SK-N-SH treated with all-trans-retinoic acid at 6 μM for 48 hours (cell line): Measurements from ENCODE around the gene NOSIP.

Experiments
- ATAC-seq: fragments of 200-7000 bp; cut with Tn5 transposase; 3 replicates; pipeline ENCODE4 v1.9.1; 2020; ENCODE audit warnings: mild to moderate bottlenecking, moderate library complexity
- ARNTL ChIP-seq: fragments of 450-650 bp; formaldehyde crosslinking; IDR thresholded peaks from 2 replicates; pipeline ENCODE4 v1.5.0; 2020; ENCODE audit warnings: low read depth, mild to moderate bottlenecking, moderate library complexity, borderline replicate concordance
- CSDC2 ChIP-seq: fragments of 250-450 bp; sonication (Bioruptor Pico); IDR thresholded peaks from 2 replicates; pipeline ENCODE4 v1.5.0; 2020; ENCODE audit warnings: mild to moderate bottlenecking, moderate library complexity
- CSRNP3 ChIP-seq: fragments of 250-450 bp; sonication (Bioruptor Pico); IDR thresholded peaks from 2 replicates; pipeline ENCODE4 v1.5.1; 2021; ENCODE audit warnings: mild to moderate bottlenecking, moderate library complexity
- ESRRG ChIP-seq: fragments of 250-450 bp; sonication (Bioruptor Pico); IDR thresholded peaks from 2 replicates; pipeline ENCODE4 v1.6.1; 2021; ENCODE audit warnings: mild to moderate bottlenecking
- GLIS3 ChIP-seq: fragments of 250-450 bp; sonication (Bioruptor Pico); IDR thresholded peaks from 2 replicates; pipeline ENCODE4 v1.5.0; 2020; ENCODE audit warnings: mild to moderate bottlenecking, moderate library complexity
- POU6F1 ChIP-seq: fragments of 250-450 bp; sonication (Bioruptor Pico); IDR thresholded peaks from 2 replicates; pipeline ENCODE4 v1.8.0; 2021; ENCODE audit warnings: low read depth, mild to moderate bottlenecking, moderate library complexity, borderline replicate concordance
- PPARA ChIP-seq: fragments of 250-450 bp; sonication (Bioruptor Pico); IDR thresholded peaks from 2 replicates; pipeline ENCODE4 v1.5.0; 2020; ENCODE audit warnings: mild to moderate bottlenecking, borderline replicate concordance
- RARB ChIP-seq: fragments of 250-450 bp; sonication (Bioruptor Pico); IDR thresholded peaks from 2 replicates; pipeline ENCODE4 v1.8.0; 2021; ENCODE audit warnings: mild to moderate bottlenecking, moderate library complexity
- SNAI2 ChIP-seq: fragments of 250-450 bp; sonication (Bioruptor Pico); IDR thresholded peaks from 2 replicates; pipeline ENCODE4 v1.5.0; 2020; ENCODE audit warnings: mild to moderate bottlenecking, moderate library complexity
- TOX ChIP-seq: fragments of 250-450 bp; sonication (Bioruptor Pico); IDR thresholded peaks from 2 replicates; pipeline ENCODE4 v1.8.0; 2021; ENCODE audit warnings: mild to moderate bottlenecking, moderate library complexity, borderline replicate concordance
- ZC3H10 ChIP-seq: fragments of 250-450 bp; sonication (Bioruptor Pico); IDR thresholded peaks from 2 replicates; pipeline ENCODE4 v1.5.1; 2021; ENCODE audit warnings: mild to moderate bottlenecking, moderate library complexity
- ZFP3 ChIP-seq: fragments of 250-450 bp; sonication (Bioruptor Pico); IDR thresholded peaks from 2 replicates; pipeline ENCODE4 v1.5.0; 2020; ENCODE audit warnings: mild to moderate bottlenecking, moderate library complexity
- ZFP30 ChIP-seq: fragments of 450-650 bp; formaldehyde crosslinking; IDR thresholded peaks from 2 replicates; pipeline ENCODE4 v1.5.0; 2022; ENCODE audit warnings: mild to moderate bottlenecking, moderate library complexity
- ZNF565 ChIP-seq: fragments of 450-650 bp; formaldehyde crosslinking; conservative IDR thresholded peaks from 2 replicates; pipeline ENCODE4 v1.5.0; 2020; ENCODE audit warnings: low read depth, mild to moderate bottlenecking, moderate library complexity
- ZNF70 ChIP-seq: fragments of 450-650 bp; formaldehyde crosslinking; IDR thresholded peaks from 2 replicates; pipeline ENCODE4 v1.5.0; 2020; ENCODE audit warnings: mild to moderate bottlenecking, moderate library complexity
- TF ChIP-seq, protein P1 (sequence below): fragments of 250-450 bp; sonication (Bioruptor Pico); IDR thresholded peaks from 2 replicates; pipeline ENCODE4 v1.8.0; 2020; ENCODE audit warnings: mild to moderate bottlenecking, moderate library complexity, borderline replicate concordance
- TF ChIP-seq, protein P2 (sequence below): fragments of 250-450 bp; sonication (Bioruptor Pico); IDR thresholded peaks from 2 replicates; pipeline ENCODE4 v1.5.0; 2020; ENCODE audit warnings: mild to moderate bottlenecking, moderate library complexity

Gene NOSIP

DNA sequence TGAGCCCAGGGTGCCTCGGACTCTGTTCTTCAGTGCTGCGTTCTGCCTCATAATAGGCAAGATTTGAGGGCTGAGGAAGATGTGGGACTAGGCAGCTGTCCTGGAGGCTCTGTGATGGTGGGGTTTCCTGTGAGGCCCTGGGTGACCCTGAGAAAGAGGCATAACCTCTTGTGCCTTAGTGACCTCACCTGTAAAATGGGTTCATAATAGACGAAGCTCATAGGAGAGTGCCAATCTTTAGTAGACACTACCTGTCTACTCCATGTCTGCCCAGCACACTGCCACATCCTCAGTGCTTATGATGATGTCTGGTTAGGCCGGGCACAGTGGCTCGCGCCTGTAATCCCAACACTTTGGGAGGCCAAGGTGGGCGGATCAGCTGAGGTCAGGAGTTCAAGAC lies 36.2 kb upstream of the NOSIP start:
- TF ChIP-seq ESRRG (CRISPR knock-in tag) (no peak), POU6F1 (CRISPR knock-in tag) (no peak), ZFP3 (CRISPR knock-in tag) (no peak), SNAI2 (no peak), ZFP30 (no peak), ARNTL (CRISPR knock-in tag) (no peak), GLIS3 (CRISPR knock-in tag) (no peak), ZNF70 (no peak), ZNF565 (CRISPR knock-in tag) (no peak), PPARA (CRISPR knock-in tag) (no peak), CSRNP3 (CRISPR knock-in tag) (no peak), RARB (no peak), TOX (CRISPR knock-in tag) (no peak)
- TF ChIP-seq, protein P1, sequence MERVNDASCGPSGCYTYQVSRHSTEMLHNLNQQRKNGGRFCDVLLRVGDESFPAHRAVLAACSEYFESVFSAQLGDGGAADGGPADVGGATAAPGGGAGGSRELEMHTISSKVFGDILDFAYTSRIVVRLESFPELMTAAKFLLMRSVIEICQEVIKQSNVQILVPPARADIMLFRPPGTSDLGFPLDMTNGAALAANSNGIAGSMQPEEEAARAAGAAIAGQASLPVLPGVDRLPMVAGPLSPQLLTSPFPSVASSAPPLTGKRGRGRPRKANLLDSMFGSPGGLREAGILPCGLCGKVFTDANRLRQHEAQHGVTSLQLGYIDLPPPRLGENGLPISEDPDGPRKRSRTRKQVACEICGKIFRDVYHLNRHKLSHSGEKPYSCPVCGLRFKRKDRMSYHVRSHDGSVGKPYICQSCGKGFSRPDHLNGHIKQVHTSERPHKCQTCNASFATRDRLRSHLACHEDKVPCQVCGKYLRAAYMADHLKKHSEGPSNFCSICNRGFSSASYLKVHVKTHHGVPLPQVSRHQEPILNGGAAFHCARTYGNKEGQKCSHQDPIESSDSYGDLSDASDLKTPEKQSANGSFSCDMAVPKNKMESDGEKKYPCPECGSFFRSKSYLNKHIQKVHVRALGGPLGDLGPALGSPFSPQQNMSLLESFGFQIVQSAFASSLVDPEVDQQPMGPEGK (CRISPR knock-in tag), result no peak
- TF ChIP-seq, protein P2, sequence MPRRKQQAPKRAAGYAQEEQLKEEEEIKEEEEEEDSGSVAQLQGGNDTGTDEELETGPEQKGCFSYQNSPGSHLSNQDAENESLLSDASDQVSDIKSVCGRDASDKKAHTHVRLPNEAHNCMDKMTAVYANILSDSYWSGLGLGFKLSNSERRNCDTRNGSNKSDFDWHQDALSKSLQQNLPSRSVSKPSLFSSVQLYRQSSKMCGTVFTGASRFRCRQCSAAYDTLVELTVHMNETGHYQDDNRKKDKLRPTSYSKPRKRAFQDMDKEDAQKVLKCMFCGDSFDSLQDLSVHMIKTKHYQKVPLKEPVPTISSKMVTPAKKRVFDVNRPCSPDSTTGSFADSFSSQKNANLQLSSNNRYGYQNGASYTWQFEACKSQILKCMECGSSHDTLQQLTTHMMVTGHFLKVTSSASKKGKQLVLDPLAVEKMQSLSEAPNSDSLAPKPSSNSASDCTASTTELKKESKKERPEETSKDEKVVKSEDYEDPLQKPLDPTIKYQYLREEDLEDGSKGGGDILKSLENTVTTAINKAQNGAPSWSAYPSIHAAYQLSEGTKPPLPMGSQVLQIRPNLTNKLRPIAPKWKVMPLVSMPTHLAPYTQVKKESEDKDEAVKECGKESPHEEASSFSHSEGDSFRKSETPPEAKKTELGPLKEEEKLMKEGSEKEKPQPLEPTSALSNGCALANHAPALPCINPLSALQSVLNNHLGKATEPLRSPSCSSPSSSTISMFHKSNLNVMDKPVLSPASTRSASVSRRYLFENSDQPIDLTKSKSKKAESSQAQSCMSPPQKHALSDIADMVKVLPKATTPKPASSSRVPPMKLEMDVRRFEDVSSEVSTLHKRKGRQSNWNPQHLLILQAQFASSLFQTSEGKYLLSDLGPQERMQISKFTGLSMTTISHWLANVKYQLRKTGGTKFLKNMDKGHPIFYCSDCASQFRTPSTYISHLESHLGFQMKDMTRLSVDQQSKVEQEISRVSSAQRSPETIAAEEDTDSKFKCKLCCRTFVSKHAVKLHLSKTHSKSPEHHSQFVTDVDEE (CRISPR knock-in tag), result no peak
- ATAC-seq, result no peak

- TF ChIP-seq ARNTL (CRISPR knock-in tag), result no peak
- no peak for TF ChIP-seq GLIS3 (CRISPR knock-in tag)
- TF ChIP-seq ZFP3 (CRISPR knock-in tag), result no peak
- TF ChIP-seq SNAI2, result no peak
- TF ChIP-seq CSDC2, result no peak
- no peak for ATAC-seq
Measured at GRCh38 chr19:49615861-49616260, 35.5 kb upstream of the NOSIP start.

DNA sequence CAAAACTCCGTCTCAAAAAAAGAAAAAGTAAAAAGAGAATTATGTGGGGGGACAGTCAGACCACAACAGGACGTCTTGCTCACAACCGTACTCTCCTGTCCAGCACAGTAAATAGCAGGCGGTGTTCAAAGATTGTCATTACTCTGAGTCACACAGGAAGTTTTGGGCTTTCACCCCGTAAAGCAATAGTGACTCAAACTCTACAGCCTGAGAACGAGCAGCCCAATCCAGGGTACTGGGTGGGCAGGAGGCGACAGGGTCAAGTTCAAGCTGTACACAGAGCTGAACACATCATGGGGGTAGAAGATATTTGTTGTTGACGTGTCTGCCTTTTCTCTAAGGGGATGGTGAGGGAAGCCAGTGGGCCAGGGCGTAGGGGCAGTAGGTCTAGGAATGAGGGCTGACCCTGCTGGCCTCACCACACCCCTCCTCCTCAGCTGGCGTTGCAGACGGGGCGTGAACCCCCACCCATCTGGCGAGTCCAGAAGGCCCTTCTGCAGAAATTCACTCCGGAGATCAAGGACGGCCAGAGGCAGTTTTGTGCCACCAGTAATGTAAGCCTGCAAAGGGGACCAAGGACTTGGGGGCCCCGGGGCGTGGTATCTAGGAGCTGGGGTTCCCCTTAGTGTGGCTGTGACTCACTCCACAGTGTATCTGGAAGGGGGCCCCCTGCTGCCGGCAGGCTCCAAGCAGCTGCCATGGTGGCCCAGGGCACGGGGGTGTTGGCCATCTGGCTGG lies 33.9 kb upstream of the NOSIP start:
- no peak for TF ChIP-seq GLIS3 (CRISPR knock-in tag)
- no peak for TF ChIP-seq ZNF70
- TF ChIP-seq, protein P2 (CRISPR knock-in tag), result no peak
- TF ChIP-seq TOX (CRISPR knock-in tag), result no peak
- TF ChIP-seq ZC3H10, result no peak
- TF ChIP-seq CSDC2, result no peak
- TF ChIP-seq, all 23 proteins: peak for 0
- ATAC-seq, result peak; percentile 70
